GM21576 (cell line): ENCODE measurements around the gene ETV3.
"Not testable (repeated sequence)": the region's sequence is repeated elsewhere in the genome, so short reads cannot be mapped to it uniquely, and the experiment has no call there.

Experiments used
- ATAC-seq: cut with Tn5 transposase; IDR thresholded peaks from one replicate; pipeline ENCODE4 v1.9.1; 2021; ENCODE audit warnings: mild to moderate bottlenecking, moderate library complexity; ENCODE audit not compliant: unreplicated experiment

ETV3 gene

GRCh38 chr1:157138220-157139051, at the start of gene ETV3:
Gene ETV3, minus strand, starts transcription at chr1:157138395. Its CDS starts 2,043 bp downstream, at chr1:157136352.
- peak; percentile 81 for ATAC-seq

- no peak for ATAC-seq
These were observed 48.2 kb upstream of the ETV3 start for GRCh38 chr1:157186281-157186992.

GRCh38 chr1:157183870-157184269, 45.7 kb upstream of the ETV3 start:
- no peak for ATAC-seq

- not testable (repeated sequence) for ATAC-seq
These were observed 44.2 kb upstream of the ETV3 start for GRCh38 chr1:157182371-157182770.

GRCh38 chr1:157181790-157182189, 43.6 kb upstream of the ETV3 start:
- peak; percentile 47 for ATAC-seq

- ATAC-seq = peak; percentile 37
These were observed 43.1 kb upstream of the ETV3 start for GRCh38 chr1:157181258-157181657.

GRCh38 chr1:157178490-157178889, 40.3 kb upstream of the ETV3 start:
- no peak for ATAC-seq

- ATAC-seq = no peak
These were observed 39.7 kb upstream of the ETV3 start for GRCh38 chr1:157177733-157178394.

- no peak for ATAC-seq
These were observed 38.5 kb upstream of the ETV3 start for GRCh38 chr1:157176591-157177121.

GRCh38 chr1:157176016-157176415, 37.8 kb upstream of the ETV3 start:
- no peak for ATAC-seq

GRCh38 chr1:157173900-157174410, 35.8 kb upstream of the ETV3 start:
- no peak for ATAC-seq

GRCh38 chr1:157173241-157173640, 35.0 kb upstream of the ETV3 start:
- not testable (repeated sequence) for ATAC-seq

GRCh38 chr1:157172591-157172990, 34.4 kb upstream of the ETV3 start:
- ATAC-seq = not testable (repeated sequence)

GRCh38 chr1:157171903-157172503, 33.8 kb upstream of the ETV3 start:
- ATAC-seq = not testable (repeated sequence)

- ATAC-seq = no peak
These were observed 32.7 kb upstream of the ETV3 start for GRCh38 chr1:157170677-157171515.

GRCh38 chr1:157168015-157168414, 29.8 kb upstream of the ETV3 start:
- no peak for ATAC-seq

GRCh38 chr1:157167437-157167836, 29.2 kb upstream of the ETV3 start:
- no peak for ATAC-seq

- ATAC-seq = no peak
These were observed 28.4 kb upstream of the ETV3 start for GRCh38 chr1:157166590-157166989.

GRCh38 chr1:157163273-157164127, 25.3 kb upstream of the ETV3 start:
- ATAC-seq = no peak
